Ectodermal cell (in vitro differentiated cells): ENCODE results near the gene JPH4.

Source experiments
- H3K27ac ChIP-seq: 2 replicates; pipeline ENCODE4 v1.7.0; 2013; ENCODE audit warnings: mild to moderate bottlenecking, low read depth, low read length; ENCODE audit not compliant: insufficient read depth, poor library complexity, severe bottlenecking
- H3K27me3 ChIP-seq: 2 replicates; pipeline ENCODE4 v1.7.0; 2013; ENCODE audit warnings: mild to moderate bottlenecking, low read length; ENCODE audit not compliant: insufficient read depth, control insufficient read depth, poor library complexity, severe bottlenecking
- H3K36me3 ChIP-seq: one replicate; pipeline ENCODE4 v1.7.0; 2013; ENCODE audit warnings: low read length; ENCODE audit not compliant: control insufficient read depth, insufficient read depth
- H3K4me1 ChIP-seq: one replicate; pipeline ENCODE4 v1.7.0; 2013; ENCODE audit warnings: low read length; ENCODE audit not compliant: control insufficient read depth, insufficient read depth
- H3K4me3 ChIP-seq: 2 replicates; pipeline ENCODE4 v1.7.0; 2013; ENCODE audit warnings: low read depth, low read length, control low read depth; ENCODE audit not compliant: insufficient read depth
- H3K9me3 ChIP-seq: 2 replicates; pipeline ENCODE4 v1.7.0; 2013; ENCODE audit warnings: mild to moderate bottlenecking, low read length, moderate library complexity; ENCODE audit not compliant: control insufficient read depth
- WGBS, 2 experiments: methylation state at CpG; one replicate each; pipeline ENCODE4 v1.1.7; 2013; ENCODE audit warnings: missing lambda C conversion rate in 2 of 2; 5-methylcytosine and 5-hydroxymethylcytosine counted together

JPH4 gene

DNA sequence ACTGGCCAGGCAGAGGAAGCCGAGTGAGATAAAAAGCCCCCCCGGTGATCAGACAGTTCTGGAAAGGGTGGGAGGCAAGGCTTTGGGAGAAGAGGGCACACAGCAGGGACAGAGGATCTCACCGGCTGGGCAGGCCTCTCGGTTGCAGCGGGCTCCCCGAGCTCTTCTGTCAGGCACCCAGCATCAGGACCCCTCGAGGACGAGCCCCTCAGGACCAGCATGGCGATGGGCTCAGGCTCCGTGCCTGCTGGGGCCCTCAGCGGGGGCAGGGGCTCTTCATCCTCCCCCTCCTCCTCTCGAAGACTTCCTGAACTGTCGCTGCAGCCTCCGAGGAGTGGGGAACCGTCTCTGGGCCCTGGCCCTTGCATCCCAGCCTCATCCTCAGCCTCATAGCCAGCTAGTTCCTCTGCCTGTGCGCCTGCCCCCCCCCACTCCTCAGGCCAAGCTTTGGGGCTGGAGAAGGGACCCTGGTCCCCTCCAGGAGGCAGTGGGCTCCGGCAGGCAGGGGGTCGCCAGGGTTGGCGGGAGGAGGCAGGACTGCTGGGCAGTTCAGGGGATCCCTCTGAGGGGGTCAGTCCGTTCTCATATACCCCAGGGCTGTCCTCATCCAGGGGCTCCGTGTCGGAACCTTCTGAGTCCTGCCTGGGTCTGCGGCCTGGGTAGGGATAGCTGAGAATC, 7.6 kb downstream of the JPH4 start:
- H3K36me3 ChIP-seq = no peaks in the 10 kb centered on the region
- no peaks in the 10 kb centered on the region for H3K9me3 ChIP-seq
- no peak overlapping the region for H3K27ac ChIP-seq
- 92 to 94% methylated on average over 23 of the region's 23 CpGs for WGBS, 2 experiments
- H3K4me3 ChIP-seq = no peak overlapping the region
- H3K4me1 ChIP-seq = peaks cover 29% of the 10 kb centered on the region
- H3K27me3 ChIP-seq = peaks cover 10% of the 10 kb centered on the region

DNA sequence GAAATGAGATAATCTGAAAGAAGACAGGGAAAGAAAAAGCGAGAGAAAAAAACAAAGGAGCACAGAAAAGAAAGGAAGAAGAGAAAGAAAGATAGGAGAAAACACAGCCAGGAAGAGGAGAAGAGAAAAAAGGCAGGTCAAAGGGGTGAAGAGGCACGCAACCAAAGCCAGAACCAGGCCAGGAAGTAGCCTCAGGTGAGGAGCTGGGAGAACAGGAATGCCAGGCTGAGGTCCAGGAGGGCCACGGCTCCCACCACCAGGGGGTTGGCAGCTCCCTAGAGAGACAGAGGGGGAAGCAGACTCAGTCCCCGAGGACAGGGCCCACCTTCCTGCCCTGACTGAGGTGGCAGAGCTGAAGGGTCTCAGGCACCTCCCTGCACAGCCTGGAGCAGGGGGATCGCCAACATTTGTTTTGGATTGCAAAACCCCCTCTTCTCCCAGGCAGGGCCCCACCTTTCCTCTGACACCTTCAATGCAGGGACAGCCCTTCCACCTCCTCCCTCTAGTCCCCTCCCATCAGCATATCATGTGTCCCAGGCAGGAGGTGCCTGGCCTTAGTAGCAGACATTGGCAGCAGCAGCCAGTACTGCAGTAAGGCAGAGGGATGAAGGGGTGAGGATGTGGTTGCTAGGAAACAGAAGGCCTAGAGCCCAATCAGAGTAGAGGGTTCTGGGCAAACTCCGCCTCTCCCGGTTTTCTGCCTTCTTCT, 9.0 kb downstream of the JPH4 start:
- H3K36me3 ChIP-seq = peaks cover 4% of the 10 kb centered on the region
- WGBS, 2 experiments = 60 to 68% methylated on average over 7 of the region's 7 CpGs
- H3K27ac ChIP-seq = peak overlapping the region; percentile 60
- no peaks in the 10 kb centered on the region for H3K9me3 ChIP-seq
- H3K4me1 ChIP-seq = peaks cover 29% of the 10 kb centered on the region
- no peaks in the 10 kb centered on the region for H3K27me3 ChIP-seq
- H3K4me3 ChIP-seq = no peak overlapping the region

DNA sequence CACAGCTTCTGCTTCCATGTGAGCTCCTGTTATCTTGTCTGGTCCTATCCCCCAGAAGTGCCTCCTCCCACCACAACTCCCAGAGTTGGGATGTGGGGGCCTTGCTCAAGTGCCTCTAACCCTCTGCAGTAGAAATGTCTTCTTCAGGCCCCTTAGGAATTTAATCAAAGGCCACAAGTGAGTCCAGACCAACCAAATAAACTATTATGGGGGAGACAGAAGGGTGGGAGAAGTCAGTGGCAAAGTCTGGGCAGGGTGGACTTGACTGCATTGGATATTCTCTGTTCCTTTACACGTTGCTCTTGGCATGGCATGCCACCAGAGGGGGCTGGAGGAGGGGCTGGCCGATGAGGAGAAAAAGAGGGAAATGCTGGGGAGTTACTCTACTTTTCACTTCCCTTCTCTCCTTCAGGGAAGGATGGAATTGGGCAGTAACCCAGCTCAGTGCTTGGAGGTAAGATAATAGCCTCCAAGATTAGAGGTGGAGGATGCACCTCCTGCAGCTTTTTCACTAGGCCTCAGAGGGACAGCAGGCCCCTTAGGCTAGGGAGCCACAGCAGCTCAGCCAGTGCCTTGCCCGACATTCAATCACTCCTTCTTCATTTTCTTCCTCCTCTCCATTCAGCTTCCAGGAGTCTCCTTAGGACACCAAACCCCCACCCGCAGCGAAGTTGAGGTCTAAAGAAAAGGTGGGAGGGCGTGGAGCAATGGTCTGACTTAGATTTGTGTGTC, 9.8 kb downstream of the JPH4 start:
- Histone ChIP-seq H3K36me3 (peaks cover 4% of the 10 kb centered on the region), H3K9me3 (no peaks in the 10 kb centered on the region), H3K4me3 (no peak overlapping the region), H3K27ac (peak overlapping the region; percentile 60), H3K27me3 (no peaks in the 10 kb centered on the region), H3K4me1 (peaks cover 29% of the 10 kb centered on the region)
- WGBS, 2 experiments = 14 to 18% methylated on average over 4 to 6 of the region's 6 CpGs

DNA sequence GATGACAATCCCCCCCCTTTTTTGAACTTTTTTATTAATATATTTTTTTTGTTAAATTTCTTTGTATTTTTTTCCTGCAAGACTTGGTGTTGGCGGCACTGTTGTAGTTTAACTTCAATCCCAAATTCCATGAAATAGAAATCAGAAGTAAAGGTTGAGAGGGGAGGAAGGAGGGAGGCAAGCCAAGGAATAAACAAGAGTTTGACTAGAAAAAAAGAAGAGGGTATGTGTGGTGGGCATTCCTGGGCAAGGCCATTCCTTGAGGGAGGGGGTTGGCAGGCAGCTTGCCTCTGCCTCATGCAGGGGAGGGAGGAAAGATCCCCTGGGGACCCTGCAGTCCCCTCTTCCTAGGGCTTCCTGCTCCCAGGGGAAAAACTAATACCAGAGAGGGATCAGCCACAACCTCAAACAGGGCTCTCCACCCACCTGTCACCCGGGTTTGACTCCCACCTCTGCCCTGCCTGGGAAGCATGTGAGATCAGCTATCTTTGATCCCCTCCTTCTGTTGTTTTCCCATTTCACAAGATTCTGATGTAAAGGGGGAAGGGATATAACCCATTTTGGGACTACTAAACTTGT, 10.5 kb downstream of the JPH4 start:
- H3K36me3 ChIP-seq = peaks cover 4% of the 10 kb centered on the region
- peak overlapping the region; percentile 23 for H3K27ac ChIP-seq
- peaks cover 29% of the 10 kb centered on the region for H3K4me1 ChIP-seq
- no peaks in the 10 kb centered on the region for H3K27me3 ChIP-seq
- WGBS, 2 experiments = 77 to 82% methylated on average over 2 of the region's 2 CpGs
- no peaks in the 10 kb centered on the region for H3K9me3 ChIP-seq
- peak overlapping the region; percentile 69 for H3K4me3 ChIP-seq

DNA sequence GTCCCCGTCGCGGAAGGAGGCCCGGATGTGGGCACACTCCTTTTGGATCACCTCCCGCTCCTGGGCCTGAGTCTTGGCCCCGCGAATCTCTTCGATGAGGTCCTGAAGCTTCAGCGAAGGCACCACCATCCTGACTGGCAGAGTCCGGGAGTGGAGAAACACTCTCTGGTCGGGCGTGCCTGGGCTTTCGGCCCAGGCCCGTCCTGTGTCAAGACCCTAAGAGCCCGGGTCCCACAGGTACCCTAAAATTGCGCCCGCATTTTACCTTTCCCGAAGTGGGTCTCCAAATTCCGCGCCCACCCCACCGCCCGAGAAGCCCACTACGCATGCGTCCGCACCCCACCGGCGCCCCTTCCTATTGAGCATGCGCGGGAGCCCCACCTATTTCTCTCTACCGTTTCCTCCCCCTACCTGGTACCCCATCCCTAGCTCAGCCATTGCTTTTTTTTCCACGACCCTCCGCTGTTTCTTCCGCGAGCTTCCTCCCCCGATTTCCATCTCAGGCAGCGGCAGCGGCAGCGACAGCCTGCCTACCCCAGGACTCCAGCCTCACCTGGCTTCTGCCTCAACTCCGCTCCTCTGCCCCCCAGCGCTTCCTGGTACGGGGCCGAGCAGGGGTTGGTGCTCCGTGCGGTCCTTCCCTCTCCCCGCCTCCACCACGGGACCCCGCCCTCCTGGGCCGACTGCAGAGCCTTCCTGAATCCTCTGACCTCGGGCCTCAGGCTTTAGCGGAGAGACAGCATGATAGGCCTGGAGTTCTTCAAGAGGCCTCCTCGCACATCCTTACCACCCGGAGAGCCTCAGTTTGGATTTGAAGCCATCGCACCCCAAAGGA, 11.2 kb downstream of the JPH4 start, which contains the start of gene AP1G2:
Gene AP1G2 (minus strand): TSS at position 606 of the 835 bp plus-strand sequence. CDS start 477 bp downstream, at position 129.
- Histone ChIP-seq H3K4me3 (peak within 1 kb of the TSS; percentile 69), H3K4me1 (peaks cover 29% of the 10 kb centered on the region), H3K27ac (peak within 1 kb of the TSS; percentile 23), H3K36me3 (peaks cover 4% of the 10 kb centered on the region), H3K27me3 (no peaks in the 10 kb centered on the region), H3K9me3 (no peaks in the 10 kb centered on the region)
- WGBS, 2 experiments = 1% methylated on average over 51 to 52 of the region's 53 CpGs

DNA sequence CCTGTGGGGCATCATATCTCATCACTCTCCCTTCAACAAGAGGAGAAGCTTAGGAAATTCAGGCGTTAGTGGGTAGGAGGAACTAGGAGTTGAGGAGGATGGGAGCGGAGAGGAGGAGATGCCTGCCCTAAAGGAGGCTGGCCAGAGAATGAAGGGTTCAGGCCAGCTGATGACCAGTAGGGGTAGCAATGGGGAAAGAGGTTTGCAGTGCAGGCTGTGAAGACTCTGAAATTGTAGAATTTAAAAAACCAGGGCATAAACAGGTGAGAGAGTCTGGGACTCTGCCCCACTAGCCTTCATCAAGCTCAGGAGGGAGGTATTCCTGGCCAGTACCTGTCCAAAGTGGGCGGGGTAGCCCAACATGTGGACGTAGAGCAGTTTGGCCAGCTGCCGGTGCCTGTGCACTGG, 11.8 kb downstream of the JPH4 start:
- H3K4me1 ChIP-seq = peaks cover 29% of the 10 kb centered on the region
- H3K36me3 ChIP-seq = peaks cover 8% of the 10 kb centered on the region
- 23 to 29% methylated on average over 5 of the region's 5 CpGs for WGBS, 2 experiments
- no peaks in the 10 kb centered on the region for H3K27me3 ChIP-seq
- peak overlapping the region; percentile 69 for H3K4me3 ChIP-seq
- no peaks in the 10 kb centered on the region for H3K9me3 ChIP-seq
- H3K27ac ChIP-seq = no peak overlapping the region

DNA sequence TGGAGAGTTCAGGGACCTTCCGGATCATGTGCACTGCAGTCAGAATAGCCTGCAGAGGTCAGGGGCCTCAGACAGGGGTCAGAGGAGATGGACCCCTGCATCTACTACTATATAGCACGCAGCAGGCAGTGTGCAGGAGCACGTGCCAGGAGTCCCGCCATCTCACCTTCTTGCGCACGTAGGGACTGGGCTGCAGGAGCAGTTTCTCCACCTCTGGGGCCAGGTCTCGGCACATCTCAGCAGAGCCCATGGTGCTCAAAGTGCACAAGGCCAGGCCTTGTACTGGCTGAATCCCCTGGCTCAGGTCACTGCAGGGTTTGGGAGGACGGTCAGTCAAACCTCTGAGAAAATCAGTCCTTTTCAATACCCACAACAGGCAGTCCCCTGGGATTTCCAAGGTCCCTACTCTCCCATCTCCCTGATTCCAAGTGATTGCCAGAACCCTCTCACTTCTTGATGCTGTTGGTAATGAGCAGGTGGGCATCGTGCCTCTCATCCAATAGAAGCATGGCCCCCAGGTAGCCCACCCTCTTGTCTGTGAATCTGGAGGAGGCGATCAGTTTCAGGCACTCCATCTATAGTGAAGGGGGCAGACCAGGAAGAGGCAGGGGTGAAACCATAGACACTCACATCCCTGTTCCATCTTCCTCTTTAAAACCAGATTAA, 12.3 kb downstream of the JPH4 start:
- H3K27me3 ChIP-seq = no peaks in the 10 kb centered on the region
- no peak overlapping the region for H3K27ac ChIP-seq
- H3K4me1 ChIP-seq = peaks cover 29% of the 10 kb centered on the region
- peak overlapping the region; percentile 69 for H3K4me3 ChIP-seq
- peaks cover 13% of the 10 kb centered on the region for H3K36me3 ChIP-seq
- no peaks in the 10 kb centered on the region for H3K9me3 ChIP-seq
- 93 to 94% methylated on average over 10 of the region's 10 CpGs for WGBS, 2 experiments

DNA sequence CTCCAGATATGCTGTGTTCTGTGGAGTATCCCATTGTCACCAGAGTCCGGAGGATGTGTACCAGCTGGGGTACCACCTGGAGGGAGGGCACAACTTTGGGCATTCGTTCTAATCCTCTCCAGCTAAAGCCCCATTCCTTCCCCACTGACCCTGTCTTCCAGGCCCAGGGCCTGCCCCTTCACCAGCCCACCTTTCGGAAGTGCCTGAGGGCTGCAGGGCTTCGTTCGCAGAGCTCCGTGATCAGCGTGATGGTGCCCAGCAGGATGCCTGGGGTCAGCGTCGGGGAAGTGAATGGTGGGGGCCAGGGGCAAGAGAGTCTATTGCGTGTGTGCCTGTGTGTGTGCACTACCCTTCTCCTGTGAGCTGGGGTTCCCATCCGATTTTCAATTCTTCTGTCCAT, 13.0 kb downstream of the JPH4 start:
- peaks cover 29% of the 10 kb centered on the region for H3K4me1 ChIP-seq

DNA sequence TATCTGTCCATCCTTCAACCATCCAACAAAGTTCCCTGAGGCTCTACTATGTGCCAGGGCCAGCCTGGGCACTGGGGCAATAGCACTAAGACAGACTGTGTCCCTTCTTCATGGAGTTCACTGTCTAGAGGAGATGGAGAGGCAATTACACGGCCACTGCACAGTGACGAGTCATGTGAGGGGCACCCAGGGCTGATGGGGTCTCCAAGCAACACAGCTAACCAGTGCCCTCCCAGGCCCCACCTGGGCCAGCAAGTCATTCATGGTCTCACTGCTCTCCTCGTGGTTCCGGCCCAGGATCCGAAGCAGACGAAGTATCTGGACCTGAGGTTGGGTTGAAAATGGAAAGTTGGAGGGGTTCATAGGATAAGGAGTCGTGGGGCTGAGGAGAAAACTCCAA, 13.7 kb downstream of the JPH4 start:
- WGBS, 2 experiments = 94 to 98% methylated on average over 6 to 7 of the region's 7 CpGs
- Histone ChIP-seq H3K4me1 (peaks cover 29% of the 10 kb centered on the region), H3K9me3 (no peaks in the 10 kb centered on the region), H3K27me3 (no peaks in the 10 kb centered on the region), H3K36me3 (peaks cover 21% of the 10 kb centered on the region), H3K4me3 (no peak overlapping the region), H3K27ac (no peak overlapping the region)

More for the DNA sequence above, 13.0 kb downstream of the JPH4 start:
- Histone ChIP-seq H3K36me3 (peaks cover 17% of the 10 kb centered on the region), H3K27me3 (no peaks in the 10 kb centered on the region), H3K9me3 (no peaks in the 10 kb centered on the region), H3K27ac (no peak overlapping the region), H3K4me3 (no peak overlapping the region)
- 93% methylated on average over 11 of the region's 11 CpGs for WGBS, 2 experiments
